DMS153 (cell line): Measurements from ENCODE around the gene GAB1.
A peak's percentile ranks its signal among the peaks of the same experiment; 100 is the strongest.
"Not testable (repeated sequence)": the region's sequence is repeated elsewhere in the genome, so short reads cannot be mapped to it uniquely, and the experiment has no call there.

ENCODE experiments used
- DNase-seq: peaks from one replicate; lab custom pipeline; 2025; lab: John Stamatoyannopoulos, UW

GAB1 gene

GRCh38 chr4:143338313-143338712 lies 1.6 kb downstream of the GAB1 start:
- no peak for DNase-seq

GRCh38 chr4:143339497-143339896 lies 2.8 kb downstream of the GAB1 start:
- DNase-seq, result no peak

DNA sequence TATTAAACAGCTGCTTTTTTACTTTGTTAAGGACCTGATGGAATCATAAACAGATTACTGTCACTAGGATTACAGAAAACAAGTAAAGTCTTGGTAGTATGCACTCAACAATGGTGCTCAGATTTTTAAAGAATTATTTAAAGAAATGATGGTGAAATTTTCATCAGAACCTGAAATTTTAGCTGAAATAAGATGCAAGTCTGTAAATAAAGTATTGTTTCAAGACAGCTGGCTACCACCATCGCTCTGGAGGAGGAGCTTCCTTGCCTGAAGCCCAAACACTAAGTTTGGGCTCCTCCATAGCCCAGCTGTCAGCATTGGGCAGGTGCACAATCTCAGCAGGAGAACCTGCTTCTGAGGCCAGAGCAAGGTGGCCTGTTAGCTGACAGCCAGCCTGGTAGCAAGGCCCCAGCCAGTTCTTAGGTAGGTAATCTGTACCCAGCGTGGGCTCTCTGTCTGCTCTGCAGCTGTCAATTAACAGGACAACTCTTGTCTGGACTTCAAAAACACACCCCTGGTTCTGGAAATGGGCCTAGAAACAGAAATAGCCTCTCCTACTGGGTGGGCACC lies 4.6 kb downstream of the GAB1 start:
- no peak for DNase-seq

DNA sequence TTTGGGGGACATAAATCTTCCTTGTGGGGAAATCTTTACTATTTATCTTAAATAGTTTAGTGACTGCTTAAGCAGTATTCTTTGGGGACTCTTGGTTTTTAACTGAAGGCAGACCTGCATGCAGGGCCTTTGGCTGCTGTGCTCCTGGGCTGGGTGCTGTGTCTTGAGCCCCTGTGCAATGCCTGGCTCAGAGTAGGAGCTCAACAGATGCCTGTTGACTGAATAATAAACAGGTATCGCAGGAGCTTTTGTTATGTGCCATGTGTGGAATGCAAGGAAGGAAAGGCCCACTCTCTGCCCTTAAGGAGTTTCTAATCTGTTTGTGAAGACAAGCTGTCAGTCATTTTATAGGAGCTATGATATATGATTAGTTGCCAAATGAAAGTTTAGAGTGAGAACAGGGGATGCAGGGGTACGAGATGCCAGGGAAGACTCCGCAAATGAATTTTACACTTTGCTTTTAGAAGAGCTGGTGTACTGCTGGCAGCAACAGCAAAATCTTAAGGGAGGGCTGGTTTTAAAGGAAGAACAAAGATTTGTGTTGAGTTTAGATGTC lies 6.7 kb downstream of the GAB1 start:
- DNase-seq, result no peak

GRCh38 chr4:143344041-143344440 lies 7.4 kb downstream of the GAB1 start:
- no peak for DNase-seq

GRCh38 chr4:143344774-143345173 lies 8.1 kb downstream of the GAB1 start:
- no peak for DNase-seq

DNA sequence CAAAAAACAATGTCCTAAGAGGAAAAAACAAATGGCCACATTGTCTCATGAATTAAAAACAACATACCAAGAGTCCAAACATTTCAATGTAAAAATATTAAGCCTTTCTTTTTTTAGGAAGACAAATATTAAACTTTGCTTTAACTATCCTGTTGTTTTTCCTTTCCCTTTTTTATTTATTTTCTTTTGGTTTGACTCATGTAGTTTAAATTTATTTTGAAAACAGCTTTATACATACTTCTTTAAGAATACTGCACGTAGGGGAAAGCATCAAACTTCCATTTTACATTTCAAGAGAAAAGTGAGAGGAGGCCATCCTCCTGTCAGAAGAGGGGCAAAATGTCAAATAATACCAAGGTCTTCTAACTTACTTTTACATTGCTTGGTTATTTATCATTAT lies 8.7 kb downstream of the GAB1 start:
- no peak for DNase-seq

- DNase-seq, result no peak
Observed at GRCh38 chr4:143346206-143346605, 9.5 kb downstream of the GAB1 start.

DNA sequence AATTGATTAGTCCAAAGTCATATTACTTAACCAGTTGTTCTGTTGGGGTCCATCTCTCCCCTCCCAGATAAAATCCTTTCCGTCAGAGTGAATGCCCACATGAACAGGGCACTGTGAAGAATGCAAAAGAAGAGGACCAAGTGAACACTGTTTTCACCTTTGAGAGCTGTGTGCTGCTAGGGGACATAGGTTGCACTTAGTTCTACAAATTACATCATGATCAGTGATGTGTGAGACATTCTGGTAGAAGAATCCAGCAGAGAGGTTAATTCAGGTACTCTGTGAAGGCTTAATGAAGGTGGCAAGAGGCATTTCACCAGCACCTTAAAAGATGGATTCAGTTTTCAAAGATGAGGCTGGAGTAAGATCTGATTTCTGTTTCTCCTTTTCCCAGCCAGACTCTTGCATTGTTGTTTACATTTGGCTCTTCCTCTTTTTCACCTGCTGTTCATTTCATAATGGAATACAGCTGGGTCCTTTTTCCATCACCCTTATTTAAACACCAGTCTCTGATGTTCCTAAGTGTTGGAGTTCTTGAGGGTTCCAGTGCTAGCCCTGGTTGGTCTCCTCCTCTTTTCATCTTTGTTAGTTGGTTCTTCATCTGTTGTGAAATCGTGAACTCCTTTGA lies 10.9 kb downstream of the GAB1 start:
- DNase-seq, result no peak

DNA sequence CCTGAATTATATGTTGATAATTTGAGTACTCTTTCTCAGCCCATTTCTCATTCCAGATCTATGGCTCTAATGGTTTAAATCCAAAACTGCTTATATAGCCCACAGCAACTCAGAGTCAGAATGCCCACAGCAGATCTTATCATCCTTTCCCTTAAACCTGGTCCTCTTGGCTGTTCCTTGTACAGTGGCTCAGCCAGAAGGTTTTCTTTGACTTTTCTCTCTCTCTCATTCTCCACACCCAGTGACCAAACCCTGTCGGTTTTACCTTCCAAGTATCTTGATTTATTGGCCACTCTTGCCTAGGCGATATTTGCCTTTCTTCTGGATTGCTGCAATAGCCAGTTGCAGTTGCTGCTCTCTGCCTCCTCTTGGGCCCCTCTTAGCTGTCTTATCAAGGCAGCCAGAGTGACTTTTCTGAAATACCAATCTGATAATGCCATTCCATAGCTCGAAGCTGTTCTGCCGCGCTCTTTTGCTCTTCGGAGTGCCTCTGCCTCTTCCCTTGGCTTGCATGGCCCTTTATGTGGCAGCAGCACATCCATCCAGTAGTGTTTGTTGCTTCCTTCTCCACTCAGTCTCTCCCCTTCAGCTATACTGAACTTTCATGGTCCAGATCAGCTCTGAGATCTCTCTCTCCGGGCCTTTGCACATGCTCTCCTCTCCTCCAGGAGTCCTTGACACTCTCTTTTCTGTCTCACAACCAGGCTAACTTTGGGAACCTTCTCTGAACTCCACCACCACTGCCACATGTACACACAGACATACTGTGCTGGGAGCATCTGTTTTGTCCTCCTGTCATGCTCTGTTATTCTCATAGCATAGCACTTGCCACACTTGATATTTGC lies 11.8 kb downstream of the GAB1 start:
- no peak for DNase-seq

GRCh38 chr4:143349858-143350527 lies 13.3 kb downstream of the GAB1 start:
- not testable (repeated sequence) for DNase-seq

- DNase-seq, result no peak
Observed at GRCh38 chr4:143351149-143351691, 14.5 kb downstream of the GAB1 start.

DNA sequence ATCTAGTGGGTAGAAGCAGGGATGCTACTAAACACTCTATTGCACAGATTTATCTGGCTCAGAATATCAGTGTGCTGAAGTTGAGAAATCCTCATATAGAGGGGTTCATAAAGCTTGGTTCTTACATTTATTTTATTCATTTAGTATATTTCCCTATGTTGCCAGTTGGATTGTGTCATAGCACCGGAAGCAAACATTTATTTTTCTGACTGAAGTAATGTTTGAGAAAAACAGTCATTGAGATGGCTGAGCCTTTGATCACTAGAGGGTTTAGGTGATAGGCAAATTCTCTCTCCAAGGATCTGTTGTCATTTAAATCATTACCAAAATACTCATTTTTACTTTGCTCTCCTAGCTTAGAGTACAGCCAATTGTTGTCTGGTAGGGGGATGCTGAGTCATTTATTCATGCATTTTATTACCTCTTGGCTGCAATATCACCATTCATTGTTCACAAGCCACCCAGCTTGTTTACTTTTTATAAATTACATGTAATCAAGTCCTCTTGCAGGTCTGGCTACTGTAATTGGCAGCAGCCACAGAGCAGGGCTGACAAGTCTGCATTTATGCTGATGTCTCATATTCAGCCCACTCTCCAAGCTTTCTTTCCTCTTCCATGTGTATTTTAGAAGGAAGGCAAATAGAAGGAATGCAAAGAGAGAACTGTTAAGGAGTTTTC lies 15.2 kb downstream of the GAB1 start:
- peak; percentile 86 for DNase-seq

DNA sequence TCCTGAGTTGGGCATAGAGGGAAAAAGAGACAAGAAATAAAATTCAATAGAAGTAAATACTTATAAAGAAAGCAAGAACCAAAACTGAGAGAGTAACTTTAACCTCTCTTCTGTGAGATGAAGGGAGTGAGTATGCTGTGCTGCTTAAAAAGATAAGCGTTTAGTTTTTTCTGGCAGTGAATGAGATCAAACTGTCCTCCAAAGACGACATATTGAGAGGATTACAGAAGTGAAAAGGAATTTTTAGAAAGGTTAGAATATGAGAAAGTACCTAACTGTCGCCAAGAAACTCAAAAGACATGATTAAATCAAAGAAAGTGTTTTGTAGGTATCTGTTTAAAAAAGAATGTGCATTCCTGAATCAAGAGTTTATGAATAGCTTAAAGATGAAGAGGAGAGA lies 16.0 kb downstream of the GAB1 start:
- no peak for DNase-seq

DNA sequence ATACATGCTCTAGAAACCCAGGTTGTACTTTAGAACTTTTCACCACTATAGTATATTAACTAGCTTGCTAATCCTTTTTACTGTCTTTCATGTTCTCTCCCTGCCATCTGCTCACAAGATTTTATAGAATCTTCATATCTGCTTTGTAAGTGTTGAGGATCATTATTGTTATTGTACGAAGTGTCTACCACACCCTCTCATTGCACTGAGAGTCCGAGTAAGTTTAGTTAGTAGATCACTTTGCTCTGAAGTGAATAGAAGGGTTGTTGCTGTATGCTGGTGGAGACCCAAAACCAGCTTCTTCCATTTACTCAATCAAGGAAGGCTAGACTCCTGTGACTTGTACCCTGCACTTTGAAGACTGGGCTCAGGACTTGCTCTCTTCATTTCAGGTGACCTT lies 17.1 kb downstream of the GAB1 start:
- DNase-seq, result no peak

DNA sequence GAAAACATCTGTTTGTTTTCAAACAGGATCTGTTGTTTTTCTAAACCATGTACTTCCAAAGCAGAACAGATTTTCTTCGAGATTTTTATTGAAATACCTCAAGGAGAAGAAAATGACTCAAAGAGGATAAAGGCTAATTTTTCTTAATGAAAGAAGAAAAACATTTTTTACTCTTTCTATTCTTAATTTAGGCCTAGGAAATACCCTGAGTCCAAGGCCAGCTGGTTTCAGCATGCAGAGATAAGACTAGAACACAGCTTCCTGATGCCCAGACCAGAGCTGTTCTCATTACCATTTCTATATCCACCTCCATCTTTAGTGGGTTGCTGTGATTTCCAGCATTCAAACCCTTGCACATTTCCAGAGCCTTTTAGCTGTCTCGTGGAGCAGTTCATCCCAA lies 18.3 kb downstream of the GAB1 start:
- DNase-seq, result no peak

DNA sequence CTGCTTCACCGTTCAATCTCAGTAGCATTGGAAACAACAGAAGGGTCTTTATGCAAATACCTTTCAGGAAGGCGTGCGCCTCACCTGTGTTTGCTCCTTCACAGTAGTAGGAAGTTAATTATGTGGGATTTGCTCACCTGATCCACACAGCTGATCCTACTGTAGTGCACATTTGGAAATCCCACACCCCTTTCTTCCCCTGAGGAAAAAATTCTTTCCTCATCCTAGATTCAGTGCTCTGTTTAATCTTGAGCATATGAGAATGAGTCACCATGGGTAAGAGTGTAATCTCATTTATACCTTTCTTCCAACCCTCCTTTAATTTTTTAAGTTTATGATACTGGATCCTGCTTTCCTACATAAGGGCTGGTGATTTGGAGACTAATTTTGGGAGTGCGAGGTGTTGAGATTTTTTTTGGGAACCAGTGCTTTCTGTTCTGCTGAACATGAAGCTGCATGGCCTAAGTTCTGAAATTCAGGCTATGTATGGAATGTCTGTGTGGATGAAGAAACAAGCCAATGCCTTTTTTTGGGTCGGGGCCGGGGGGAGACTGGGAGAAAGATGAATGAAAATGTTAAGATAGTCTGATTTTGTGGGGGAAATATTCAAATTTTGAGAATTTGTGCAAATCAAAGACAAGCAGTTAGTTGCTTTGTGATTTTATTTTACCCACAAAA lies 19.0 kb downstream of the GAB1 start:
- no peak for DNase-seq

DNA sequence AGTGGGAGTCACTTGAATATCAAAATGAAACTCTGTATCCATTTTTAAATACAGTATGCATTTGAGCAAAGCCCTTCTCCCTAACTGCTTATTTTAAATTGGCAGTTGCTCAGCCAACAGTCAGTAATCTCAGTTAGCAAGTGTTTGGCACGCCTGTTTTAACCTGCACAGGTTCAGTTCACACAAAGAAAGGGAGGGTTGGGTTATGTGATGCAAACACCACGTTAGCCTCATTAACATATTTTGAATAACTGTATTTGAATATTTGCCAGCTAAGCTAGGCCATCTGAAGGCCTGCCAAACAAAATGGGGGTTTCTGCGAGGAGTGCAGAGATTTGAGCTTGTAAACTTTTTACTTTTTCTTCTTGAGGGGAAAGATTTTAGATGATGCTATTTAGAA lies 19.8 kb downstream of the GAB1 start:
- no peak for DNase-seq

DNA sequence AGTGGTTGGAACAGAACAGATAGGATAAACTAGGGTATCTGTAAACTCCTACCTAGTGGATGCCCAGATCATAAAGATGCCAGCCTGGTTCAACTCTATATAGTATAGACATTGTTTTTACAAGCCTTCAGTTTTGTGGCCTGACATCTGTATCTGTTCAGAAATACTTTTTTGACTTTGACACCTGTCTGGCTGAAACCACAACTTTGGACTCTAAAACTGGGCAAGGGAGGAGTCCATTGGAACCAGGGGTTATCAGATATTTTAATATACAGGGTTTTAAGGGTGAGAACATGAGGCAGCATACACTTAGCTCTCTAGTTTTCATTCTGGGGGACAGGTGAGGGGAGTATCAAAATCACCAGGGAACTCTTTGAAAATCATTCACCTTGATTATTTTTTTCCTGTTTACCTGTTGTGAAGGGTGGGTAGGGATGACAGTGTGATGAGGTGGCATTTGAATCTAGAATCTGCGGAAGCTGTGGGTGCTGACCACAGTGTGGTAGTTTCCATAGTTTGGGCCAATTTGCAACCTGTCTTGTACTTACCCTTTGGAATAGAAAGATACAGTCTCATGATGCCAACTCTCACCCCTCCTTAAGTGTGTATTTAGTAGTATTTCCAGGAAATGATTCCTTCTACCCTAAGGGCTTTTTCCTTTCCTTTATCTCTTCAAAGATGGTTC lies 20.6 kb downstream of the GAB1 start:
- DNase-seq, result no peak

- DNase-seq, result no peak
Observed at GRCh38 chr4:143358419-143358818, 21.7 kb downstream of the GAB1 start.
